Tibial nerve (tissue), 4 donors: ENCODE data around the gene SLC38A4. TPM values are rescaled to one million over a fixed set of nuclear protein-coding genes. Genes with fewer than 3 reads are reported as not detected.

ENCODE experiments used
- DNase-seq, 2 donors: peaks; one replicate each; pipeline ENCODE4 v3.0.0-alpha.2; 2019; ENCODE audit warnings: low spot score in 2 of 2
- H3K27ac ChIP-seq, 4 donors: fragments of 200-600 bp; sonication (generic) in 3 of 4; one replicate each; pipeline ENCODE4 v1.5.1; 2017 to 2019; ENCODE audit warnings: mild to moderate bottlenecking in 1 of 4
- H3K27me3 ChIP-seq, 2 donors: fragments of 200-600 bp; sonication (generic) in 1 of 2; one replicate each; pipeline versions ENCODE4 v1.5.1 to v1.6.0; 2017 to 2019
- H3K36me3 ChIP-seq, 3 donors: fragments of 200-600 bp; sonication (generic); one replicate each; pipeline ENCODE4 v1.5.1; 2018 to 2019
- H3K4me1 ChIP-seq, 4 donors: fragments of 200-600 bp; sonication (generic) in 3 of 4; one replicate each; pipeline ENCODE4 v1.5.1; 2017 to 2019
- H3K4me3 ChIP-seq, 4 donors: fragments of 200-600 bp; sonication (generic) in 3 of 4; one replicate each; pipeline ENCODE4 v1.5.1; 2017 to 2019; ENCODE audit warnings: mild to moderate bottlenecking in 1 of 4, moderate library complexity in 1 of 4
- H3K9me3 ChIP-seq, 4 donors: fragments of 200-600 bp; sonication (generic) in 3 of 4; one replicate each; pipeline ENCODE4 v1.5.1; 2017 to 2019
- CTCF ChIP-seq, 5 experiments: fragments of 200-600 bp in 3 of 5; fragments of 450-650 bp in 2 of 5; sonication (generic) in 3 of 5; IDR thresholded peaks; one replicate each; pipeline ENCODE4 v1.5.1; 2016 to 2019; ENCODE audit warnings: antibody characterized with exemption in 5 of 5, mild to moderate bottlenecking in 3 of 5, moderate library complexity in 2 of 5
- EP300 ChIP-seq, 2 donors: sonication (generic); formaldehyde crosslinking; IDR thresholded peaks; one replicate each; pipeline ENCODE4 v1.6.1; 2017; ENCODE audit warnings: antibody characterized with exemption in 2 of 2, mild to moderate bottlenecking in 1 of 2
- POLR2A ChIP-seq, 2 donors: fragments of 450-650 bp; IDR thresholded peaks; one replicate each; pipeline ENCODE4 v1.6.1; 2017; ENCODE audit warnings: antibody characterized with exemption in 2 of 2, mild to moderate bottlenecking in 2 of 2, moderate library complexity in 2 of 2
- WGBS, 2 donors: methylation state at CpG; one replicate each; pipeline ENCODE4 v1.1.5; 2018; 5-methylcytosine and 5-hydroxymethylcytosine counted together
- total RNA-seq, 4 donors: library from RNA; depleted of rRNA; stranded (reverse); fragments of >200 nt; gene quantifications; one replicate each; pipeline ENCODE4 v1.1.0, GENCODE V29; 2016

The SLC38A4 gene
- total RNA-seq, 4 donors from 2014 or later: 0.42 TPM; not detected in 3

GRCh38 chr12:46815809-46816208 lies 10.0 kb downstream of the SLC38A4 start:
- no peaks in the 10 kb centered on the region for H3K36me3 ChIP-seq
- no peak overlapping the region for H3K4me3 ChIP-seq
- H3K4me1 ChIP-seq: no peaks in the 10 kb centered on the region
- no peaks in the 10 kb centered on the region for H3K27me3 ChIP-seq
- H3K9me3 ChIP-seq: no peaks in the 10 kb centered on the region
- no peak overlapping the region for H3K27ac ChIP-seq
- TF ChIP-seq POLR2A (IDR thresholded peaks at IDR 0.05) (no peak), EP300 (IDR thresholded peaks at IDR 0.05) (no peak), CTCF (IDR thresholded peaks at IDR 0.05) (no peak)
- DNase-seq: no peak
- 30 to 49% methylated on average over 2 of the region's 2 CpGs for WGBS, 2 donors

GRCh38 chr12:46814143-46814542 lies 11.7 kb downstream of the SLC38A4 start:
- no peak for DNase-seq
- Histone ChIP-seq H3K4me3 (no peak overlapping the region), H3K27me3 (no peaks in the 10 kb centered on the region), H3K36me3 (no peaks in the 10 kb centered on the region), H3K4me1 (no peaks in the 10 kb centered on the region), H3K9me3 (no peaks in the 10 kb centered on the region), H3K27ac (no peak overlapping the region)
- TF ChIP-seq POLR2A (IDR thresholded peaks at IDR 0.05): no peak
- no peak for TF ChIP-seq EP300 (IDR thresholded peaks at IDR 0.05)
- no peak for TF ChIP-seq CTCF (IDR thresholded peaks at IDR 0.05)
- 83 to 86% methylated on average over 2 of the region's 2 CpGs for WGBS, 2 donors

GRCh38 chr12:46811185-46811584 lies 14.6 kb downstream of the SLC38A4 start:
- 84 to 86% methylated on average over 1 of the region's 1 CpG for WGBS, 2 donors
- TF ChIP-seq POLR2A (IDR thresholded peaks at IDR 0.05) (no peak), CTCF (IDR thresholded peaks at IDR 0.05) (no peak), EP300 (IDR thresholded peaks at IDR 0.05) (no peak)
- H3K4me1 ChIP-seq: no peaks in the 10 kb centered on the region
- no peaks in the 10 kb centered on the region for H3K27me3 ChIP-seq
- no peaks in the 10 kb centered on the region for H3K36me3 ChIP-seq
- H3K9me3 ChIP-seq: no peaks in the 10 kb centered on the region
- H3K27ac ChIP-seq: no peak overlapping the region
- no peak for DNase-seq
- H3K4me3 ChIP-seq: no peak overlapping the region

- Histone ChIP-seq H3K4me1 (no peaks in the 10 kb centered on the region), H3K36me3 (no peaks in the 10 kb centered on the region), H3K27me3 (no peaks in the 10 kb centered on the region), H3K27ac (no peak overlapping the region), H3K9me3 (no peaks in the 10 kb centered on the region), H3K4me3 (no peak overlapping the region)
- no peak for DNase-seq
- WGBS, 2 donors: 70 to 72% methylated on average over 5 of the region's 5 CpGs
- TF ChIP-seq EP300 (IDR thresholded peaks at IDR 0.05) (no peak), POLR2A (IDR thresholded peaks at IDR 0.05) (no peak), CTCF (IDR thresholded peaks at IDR 0.05) (no peak)
These were observed 16.7 kb downstream of the SLC38A4 start for GRCh38 chr12:46808955-46809697.

DNA sequence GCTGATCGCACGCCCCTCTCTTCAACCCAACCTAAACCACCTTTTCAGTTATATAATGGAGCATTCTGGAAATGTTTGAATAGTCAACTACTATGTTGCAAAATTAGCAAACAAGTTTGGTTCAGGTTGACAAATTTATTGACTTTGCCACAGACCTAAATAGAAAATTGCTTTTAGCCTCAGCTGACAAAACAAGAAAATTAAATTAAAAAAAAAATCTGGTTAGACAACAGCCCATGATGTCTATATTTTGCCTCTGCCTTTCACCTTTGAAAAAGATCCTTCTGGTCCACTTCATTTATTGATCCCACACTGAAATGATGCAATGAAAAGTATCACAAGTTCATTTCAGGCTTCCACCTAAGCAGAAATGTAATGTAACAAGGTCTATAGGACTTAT lies 17.5 kb downstream of the SLC38A4 start:
- 90 to 94% methylated on average over 2 of the region's 2 CpGs for WGBS, 2 donors
- no peak overlapping the region for H3K4me3 ChIP-seq
- no peaks in the 10 kb centered on the region for H3K4me1 ChIP-seq
- H3K27ac ChIP-seq: no peak overlapping the region
- no peaks in the 10 kb centered on the region for H3K27me3 ChIP-seq
- no peak for DNase-seq
- no peak for TF ChIP-seq POLR2A (IDR thresholded peaks at IDR 0.05)
- no peak for TF ChIP-seq EP300 (IDR thresholded peaks at IDR 0.05)
- TF ChIP-seq CTCF (IDR thresholded peaks at IDR 0.05): no peak
- no peaks in the 10 kb centered on the region for H3K36me3 ChIP-seq
- H3K9me3 ChIP-seq: no peaks in the 10 kb centered on the region
